HG03045 (cell line): ENCODE data around the gene NUP188.
"Not testable (repeated sequence)": the region's sequence is repeated elsewhere in the genome, so short reads cannot be mapped to it uniquely, and the experiment has no call there.

Experiments used
- ATAC-seq: cut with Tn5 transposase; IDR thresholded peaks from one replicate; pipeline ENCODE4 v1.9.1; 2021; ENCODE audit warnings: mild to moderate bottlenecking, moderate library complexity; ENCODE audit not compliant: unreplicated experiment

The NUP188 gene

DNA sequence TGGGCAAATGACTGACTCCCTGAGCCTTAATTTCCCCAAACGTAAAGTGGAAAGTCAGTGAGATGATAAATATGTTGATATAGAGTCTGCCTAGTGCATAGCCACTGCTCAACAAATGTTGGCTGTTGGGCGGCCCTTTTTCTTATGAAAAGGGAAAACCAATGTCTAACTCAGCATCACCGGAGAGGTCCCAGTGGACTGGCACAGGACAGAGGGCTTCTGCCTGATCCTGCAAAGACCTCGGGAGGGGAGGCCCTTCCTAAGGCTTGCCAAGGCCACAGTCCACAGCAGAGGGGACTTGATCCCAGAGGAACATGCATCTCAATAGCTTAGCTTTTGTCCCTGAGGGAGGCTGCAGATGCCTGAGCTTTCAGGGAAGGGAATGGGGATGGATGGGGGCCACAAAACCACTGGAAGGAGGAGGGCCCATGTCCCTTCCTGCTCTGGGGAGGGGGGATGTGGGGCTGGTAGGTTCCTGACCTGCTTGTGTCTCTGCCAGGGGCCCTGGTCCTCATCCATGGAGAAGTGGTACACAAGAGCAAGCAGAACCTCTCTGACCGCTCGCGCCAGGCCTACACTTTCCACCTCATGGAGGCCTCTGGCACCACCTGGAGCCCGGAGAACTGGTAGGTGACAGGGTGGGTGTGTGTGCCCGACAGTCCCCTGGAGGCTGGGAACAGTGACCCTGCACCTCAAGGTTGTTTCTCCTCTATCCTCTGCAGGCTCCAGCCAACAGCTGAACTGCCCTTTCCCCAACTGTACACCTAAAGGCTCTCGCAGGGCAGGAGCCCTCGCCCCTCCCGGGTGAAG, 6.3 kb upstream of the NUP188 start:
- no peak for ATAC-seq

DNA sequence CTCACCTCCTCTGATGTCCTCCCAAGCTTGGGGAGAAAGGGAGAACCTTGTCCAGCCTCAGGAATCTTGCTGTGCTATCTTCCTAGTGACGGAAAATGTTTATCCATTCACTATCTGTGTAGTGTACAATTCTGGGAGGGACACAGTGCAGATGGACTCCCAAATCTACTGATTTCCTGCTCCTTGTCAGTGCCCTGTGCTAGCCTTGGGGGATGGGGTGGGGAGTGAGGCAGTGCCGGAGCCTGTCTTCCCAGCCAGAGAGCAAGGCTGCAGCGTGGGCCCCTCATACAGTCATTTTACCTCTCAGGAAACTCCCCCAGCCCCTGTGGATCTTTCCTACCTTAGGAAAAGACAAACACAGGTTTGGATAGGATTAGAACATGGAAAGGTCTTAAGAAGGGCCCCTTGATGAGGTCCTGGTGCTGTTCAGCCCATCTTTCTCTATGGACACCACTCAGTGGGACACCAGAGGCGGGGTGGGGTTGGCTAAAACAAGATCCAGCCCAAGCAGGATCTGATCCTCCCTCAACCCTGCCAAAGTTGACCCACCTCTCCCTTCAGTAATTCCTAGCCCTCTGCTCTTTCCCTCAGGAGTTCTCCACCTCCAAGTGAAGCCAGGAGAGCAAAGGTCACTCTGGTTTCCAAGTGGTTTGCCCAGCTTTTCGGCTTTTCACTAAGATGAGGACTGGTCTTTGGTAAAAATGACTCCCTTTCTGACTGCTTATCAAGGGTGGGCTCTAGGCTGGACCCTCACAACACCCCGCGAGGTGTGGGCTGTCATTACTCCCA, 3.5 kb upstream of the NUP188 start:
- no peak for ATAC-seq

DNA sequence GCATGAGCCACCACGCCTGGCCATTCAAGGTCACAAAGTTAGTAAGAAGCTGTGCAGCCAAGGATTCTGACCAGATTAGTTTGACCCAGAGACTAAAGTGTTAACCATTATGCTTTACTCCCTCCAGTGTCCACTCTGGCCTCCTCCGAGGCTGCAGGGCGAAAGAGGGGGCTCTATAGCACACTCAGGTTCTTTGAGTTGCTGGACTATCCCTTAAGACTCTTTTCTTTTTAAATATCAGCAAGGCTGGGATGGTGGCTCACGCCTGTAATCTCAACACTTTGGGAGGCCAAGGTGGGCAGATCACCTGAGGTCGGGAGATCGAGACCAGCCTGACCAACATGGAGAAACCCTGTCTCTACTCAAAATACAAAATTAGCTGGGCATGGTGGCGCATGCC, 2.5 kb upstream of the NUP188 start:
- ATAC-seq: not testable (repeated sequence)

DNA sequence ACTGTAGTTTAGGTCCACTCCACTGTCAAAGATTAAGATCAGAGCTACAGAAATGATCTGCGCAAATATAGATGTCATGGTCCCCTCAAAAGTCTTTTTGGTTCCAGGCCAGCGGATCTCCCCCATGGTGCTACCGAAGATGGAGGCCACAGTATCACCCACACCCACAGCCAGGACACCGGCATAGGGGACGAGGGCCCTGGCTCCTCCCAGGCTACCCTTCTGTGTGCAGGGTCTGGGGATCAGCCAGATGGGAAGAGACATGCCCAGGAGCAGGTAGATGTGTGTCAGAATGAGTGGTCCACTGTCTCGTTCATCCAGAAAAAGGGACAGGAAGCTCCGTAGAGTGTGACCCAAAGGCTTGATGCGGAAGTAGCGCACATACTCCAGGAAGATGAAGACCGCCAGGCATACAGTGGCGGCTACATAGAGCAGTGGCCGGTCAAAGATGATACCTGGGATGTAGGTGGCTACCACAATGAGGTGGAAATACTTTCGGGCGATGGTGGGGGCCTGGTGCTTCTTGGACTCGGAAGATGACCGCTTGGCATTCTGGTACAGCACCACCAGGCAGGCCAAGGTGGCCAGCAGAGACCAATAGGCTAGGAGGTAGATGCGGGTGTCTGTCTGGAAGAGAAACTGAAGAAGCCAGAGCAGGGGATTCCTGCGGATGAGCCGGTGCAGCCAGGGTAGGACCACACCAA, 1.5 kb upstream of the NUP188 start:
- ATAC-seq: no peak

DNA sequence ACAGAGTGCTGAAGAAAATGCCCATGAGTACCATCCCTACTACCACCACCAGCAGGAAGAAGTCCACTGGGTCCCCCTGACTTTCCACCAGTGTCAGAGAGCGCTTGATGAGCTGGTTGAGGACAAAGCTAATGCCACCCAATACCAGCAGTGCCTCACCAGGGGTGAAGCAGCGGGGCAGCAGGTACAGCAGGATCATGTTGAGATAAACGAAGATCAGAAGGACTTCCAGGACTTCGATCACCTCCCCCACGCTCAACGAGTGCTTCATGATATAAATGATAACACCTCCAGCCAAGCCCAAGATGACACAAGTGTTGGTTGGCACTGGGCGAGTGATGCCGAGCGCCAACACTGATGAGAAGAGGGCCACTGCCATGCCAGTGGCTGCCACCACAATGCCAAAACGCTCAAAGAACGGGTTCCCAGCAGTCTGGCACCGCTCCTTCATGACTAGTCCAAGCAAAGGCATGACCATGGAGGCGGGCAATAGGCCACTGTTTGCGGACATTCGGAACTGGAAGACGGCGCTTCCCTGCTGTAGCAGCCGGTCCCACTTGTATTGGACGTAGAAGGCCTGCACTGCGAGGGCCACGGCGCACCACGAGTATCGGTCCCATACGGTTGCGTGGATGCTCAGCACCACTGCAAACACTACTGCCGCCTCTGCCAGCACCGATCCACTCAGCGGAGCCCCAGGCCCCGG, 775 bp upstream of the NUP188 start:
- ATAC-seq: peak; percentile 24

DNA sequence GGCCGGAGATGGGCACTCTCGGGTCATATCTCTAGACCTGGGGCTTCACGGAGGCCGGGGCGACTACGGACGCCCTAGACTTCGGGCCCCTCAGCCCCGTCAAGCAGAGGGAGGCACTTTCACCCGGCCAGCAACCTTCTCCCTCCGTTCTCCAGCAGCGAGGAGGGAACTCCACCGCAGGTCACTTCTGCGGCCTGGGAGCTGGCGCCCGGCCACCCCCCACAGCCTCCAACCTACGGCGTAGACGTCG, 297 bp upstream of the NUP188 start:
- ATAC-seq: no peak

DNA sequence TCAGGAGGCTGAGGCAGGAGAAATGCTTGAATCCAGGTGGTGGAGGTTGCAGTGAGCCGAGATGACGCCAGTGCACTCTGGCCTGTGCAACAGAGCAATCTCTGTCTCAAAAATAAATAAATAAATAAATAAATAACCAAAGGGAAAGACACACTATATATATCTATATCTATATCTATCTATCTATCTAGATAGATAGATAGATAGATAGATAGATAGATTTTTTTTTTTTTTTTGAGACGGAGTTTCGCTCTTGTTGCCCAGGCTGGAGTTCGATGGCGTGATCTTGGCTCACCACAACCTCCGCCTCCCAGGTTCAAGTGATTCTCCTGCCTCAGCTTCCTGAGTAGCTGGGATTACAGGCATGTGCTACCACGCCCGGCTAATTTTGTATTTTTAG, 13.9 kb downstream of the NUP188 start:
- not testable (repeated sequence) for ATAC-seq

DNA sequence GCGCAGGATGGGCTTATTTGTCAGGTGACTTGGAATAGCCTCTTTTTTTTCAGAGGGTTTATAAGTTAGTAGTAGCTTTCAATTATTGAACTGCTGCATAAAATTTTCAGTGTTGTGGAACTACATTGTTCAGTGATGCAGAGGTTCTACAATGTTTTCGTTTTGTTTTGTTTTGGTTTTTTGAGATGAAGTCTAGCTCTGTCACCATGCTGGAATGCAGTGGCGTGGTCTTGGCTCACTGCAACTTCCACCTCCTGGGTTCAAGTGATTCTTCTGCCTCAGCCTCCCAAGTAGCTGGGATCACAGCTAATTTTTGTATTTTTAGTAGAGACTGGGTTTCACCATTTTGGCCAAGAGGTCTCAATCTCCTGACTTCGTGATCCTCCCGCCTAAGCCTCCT, 22.0 kb downstream of the NUP188 start:
- ATAC-seq: no peak

DNA sequence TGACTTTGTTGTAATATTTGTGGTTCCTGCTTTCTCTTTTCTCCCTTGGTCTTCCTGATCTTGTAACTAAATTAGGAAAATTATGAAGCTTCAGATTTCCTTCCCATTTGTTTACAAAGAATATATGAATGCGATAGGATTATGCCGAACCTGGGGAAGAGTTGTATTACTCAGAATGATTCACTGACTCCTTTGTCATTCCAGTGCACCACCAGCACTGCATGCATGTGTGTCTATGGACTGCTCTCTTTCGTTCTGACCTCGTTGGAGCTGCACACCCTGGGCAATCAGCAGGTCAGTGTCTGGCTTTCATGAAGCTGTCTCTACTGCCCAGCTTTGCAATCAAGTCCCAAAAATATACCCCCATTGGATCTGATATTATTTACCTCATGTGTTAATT, 25.5 kb downstream of the NUP188 start:
- no peak for ATAC-seq

DNA sequence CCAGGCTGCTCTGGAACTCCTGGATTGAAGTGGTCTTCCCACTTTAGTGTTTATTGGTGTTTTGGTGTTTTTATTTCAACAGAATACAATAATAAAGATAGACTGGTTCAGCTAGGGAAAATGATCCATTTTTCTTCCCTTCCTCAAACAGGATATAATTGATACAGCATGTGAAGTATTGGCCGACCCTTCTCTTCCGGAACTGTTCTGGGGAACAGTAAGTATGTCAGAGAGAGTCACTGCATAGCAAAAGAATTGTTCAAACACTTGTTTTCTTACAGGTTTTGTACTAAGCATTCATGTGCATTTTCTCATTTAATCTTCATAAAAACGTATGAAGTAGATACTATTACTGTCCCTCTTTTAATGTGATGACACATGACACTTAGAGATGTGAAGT, 31.6 kb downstream of the NUP188 start:
- ATAC-seq: no peak

DNA sequence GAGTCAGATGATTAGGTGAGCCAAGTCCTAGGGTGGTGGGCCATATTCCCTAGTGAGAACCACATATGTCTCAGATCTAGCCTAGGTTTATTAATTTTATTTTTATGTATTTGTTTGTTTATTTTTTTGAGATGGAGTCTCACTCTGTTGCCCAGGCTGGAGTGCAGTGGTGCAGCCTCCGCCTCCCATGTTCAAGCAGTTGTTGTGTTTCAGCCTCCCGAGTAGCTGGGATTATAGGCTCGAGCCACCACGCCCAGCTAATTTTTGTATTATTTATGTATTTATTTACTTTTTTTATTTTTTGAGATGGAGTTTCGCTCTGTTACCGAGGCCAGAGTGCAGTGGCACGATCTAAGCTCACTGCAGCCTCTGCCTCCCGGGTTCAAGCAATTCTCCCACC, 36.0 kb downstream of the NUP188 start:
- ATAC-seq: no peak

DNA sequence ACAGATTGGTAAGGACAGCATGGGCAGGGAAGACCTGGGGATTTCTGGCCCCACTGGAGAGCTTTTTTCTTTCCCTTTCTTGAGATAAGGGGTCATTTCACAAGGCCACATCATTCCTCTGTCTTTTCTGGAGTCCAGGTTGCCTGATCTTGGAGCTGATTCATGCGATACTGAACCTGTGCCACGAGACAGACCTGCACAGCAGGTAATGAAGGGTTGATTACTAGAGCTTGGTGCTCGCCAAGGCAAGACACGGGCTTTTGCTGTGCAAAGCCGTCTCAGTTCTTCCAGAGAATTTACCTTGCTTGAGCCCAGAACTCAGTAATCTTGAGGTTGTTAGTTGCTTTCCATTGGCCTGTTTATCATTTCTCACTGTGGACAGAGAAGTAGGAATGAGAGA, 39.2 kb downstream of the NUP188 start:
- ATAC-seq: no peak

DNA sequence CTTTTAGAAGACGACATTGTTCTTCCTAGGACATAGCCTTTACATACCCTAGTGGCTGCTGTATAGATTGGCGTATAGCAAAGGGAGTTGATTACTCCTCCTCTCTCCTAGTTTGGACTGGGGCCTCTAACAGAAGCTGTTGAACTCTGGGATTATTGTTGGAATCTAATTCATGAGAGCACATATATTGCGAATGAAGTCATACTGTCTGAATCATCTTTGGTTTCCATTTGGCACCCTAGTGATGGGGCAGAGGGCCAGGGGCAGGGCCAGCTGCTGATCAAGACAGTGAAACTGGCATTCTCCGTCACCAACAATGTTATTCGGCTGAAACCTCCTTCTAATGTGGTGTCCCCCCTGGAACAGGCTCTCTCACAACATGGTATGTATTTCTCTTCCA, 40.3 kb downstream of the NUP188 start:
- ATAC-seq: no peak

DNA sequence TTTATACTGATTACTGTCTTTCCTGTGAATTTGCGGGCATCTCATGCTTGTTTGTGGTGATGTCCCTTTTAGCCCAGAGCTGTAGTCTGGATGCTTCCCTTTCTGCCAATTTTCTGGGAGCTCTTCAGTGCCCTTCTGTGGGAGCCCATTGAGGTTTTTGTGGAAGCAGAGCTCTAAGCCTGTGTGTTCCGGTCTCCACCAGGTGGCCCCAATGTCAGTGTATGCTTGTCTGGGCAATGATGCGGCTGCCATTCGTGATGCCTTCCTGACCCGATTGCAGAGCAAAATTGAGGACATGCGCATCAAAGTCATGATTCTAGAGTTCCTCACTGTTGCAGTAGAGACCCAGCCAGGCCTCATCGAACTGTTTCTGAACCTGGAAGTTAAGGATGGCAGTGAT, 45.5 kb downstream of the NUP188 start:
- ATAC-seq: no peak

DNA sequence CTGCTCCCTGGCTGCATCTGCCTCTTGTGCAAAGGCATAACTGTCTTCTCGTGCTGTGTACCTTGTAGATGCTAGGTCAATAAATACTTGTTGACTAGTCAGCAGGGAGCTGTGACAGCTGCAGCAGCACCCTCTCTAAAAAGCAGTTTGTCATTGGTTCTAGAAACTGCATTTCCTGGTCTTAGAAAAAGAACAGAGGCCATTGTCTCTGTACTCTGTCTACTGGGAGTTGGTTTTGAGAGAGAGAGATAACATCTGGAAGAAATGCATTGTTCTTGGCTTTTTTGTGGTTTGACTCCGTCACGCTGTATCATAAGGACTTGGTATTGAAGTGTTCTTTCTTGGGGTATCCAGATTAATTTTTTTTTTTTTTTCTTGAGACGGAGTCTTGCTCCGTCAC, 48.3 kb downstream of the NUP188 start:
- no peak for ATAC-seq

DNA sequence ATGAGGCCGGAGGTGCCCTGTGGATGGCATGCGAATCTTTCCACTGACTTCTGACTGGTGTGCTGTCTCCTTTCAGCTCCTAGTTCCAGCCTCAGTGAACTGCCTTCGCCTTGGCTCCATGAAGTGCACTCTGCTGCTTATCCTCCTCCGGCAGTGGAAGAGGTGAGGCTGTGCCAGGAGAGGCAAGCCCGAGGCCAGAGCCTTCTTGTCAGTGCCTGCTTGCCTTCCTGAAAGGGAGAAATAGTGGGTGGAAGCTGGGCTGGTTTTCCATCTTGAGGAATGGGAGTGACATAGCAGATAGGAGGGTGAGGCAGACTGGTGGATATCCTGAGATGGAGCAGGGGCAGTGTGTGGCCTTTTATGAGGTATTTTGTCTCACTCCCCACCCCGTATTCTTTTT, 51.0 kb downstream of the NUP188 start:
- ATAC-seq: no peak

DNA sequence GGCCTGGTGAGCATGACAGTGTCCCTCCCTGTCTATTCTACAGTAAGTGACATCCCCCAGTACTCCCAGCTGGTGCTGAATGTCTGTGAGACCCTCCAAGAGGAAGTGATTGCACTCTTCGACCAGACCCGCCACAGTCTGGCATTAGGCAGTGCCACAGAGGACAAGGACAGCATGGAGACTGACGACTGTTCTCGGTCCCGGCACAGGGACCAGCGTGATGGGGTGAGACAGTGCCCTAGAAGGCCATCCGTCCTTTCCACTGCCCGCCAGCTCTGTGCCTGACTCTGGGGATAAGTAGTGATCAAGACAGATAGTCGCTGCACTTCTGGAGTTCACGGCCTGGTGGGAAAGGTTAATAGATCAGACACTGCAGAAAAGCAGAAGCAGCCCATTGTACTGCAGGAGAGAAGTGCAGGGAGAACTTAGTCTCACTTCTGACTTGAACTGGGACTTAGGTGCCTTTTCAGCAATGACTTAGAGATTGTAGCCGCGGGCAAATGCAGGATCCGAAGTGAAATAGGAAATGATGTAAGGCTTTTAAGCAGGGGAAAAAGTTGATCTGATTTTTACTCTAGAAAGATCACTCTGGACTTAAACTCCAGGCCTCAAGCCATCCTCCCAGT, 52.2 kb downstream of the NUP188 start:
- no peak for ATAC-seq

DNA sequence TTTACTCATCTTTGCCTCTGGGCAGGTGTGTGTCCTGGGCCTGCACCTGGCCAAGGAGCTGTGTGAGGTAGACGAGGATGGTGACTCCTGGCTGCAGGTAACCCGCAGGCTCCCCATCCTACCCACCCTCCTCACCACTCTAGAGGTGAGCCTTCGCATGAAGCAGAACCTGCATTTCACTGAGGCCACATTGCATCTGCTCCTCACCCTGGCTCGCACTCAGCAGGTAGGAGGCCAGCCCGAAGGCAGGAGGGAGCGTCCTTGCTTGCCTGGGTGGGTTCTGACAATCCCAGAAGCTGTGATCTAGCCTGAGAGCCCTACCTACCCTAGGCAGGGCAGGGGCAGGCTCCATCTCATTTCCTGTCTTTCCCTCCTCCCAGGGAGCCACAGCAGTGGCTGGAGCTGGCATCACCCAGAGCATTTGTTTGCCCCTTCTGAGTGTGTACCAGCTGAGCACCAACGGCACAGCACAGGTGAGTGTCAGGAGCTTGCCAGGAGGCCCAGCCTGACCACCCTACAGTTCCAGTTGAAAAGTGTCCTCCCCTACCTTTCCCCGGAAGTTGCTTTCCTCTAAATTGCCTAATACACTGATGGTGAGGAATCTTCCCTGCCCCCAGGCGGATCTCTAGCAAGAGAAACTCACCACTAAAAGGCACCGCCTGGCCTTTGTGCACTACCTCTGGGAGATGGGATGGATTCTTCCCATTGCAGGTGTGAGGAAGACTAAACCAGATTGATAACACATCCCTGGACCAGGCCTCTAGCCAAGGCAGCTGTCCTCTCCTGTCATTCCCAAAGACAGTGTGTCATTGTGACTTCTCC, 54.2 kb downstream of the NUP188 start:
- no peak for ATAC-seq

DNA sequence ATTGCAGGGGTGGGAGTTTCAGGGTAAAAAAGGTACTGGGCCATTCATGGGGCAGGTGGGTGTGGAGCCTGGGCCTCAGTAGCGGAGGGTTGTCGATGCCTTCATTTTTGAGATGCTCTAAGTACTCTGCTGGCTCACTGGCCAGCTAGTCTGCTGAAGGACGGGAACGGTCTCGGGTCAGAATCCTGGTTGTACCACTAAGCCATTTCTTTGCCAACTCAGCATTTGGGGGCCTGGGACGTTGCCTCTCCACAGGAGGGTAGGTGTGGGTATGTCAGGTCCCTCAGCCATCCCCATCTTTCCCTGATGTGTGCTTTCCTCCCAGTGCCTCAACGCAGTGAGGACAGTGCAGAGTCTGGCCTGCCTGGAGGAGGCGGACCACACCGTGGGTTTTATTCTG, 55.5 kb downstream of the NUP188 start:
- ATAC-seq: no peak

DNA sequence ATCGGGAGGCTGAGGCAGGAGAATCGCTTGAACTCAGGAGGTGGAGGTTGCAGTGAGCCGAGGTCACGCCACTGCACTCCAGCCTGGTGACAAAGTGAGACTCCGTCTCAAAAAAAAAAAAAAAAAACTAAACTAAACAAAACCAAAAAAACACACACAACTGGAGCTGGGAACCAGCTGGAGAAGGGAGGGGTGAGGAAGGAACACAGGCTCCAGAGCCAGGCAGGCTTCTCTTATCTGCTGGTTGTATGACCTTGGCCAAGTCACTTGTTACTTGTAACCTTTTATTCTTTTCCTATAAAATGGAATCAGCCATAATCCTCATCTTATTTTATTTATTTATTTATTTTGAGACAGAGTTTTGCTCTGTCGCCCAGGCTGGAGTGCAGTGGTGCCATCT, 56.7 kb downstream of the NUP188 start:
- not testable (repeated sequence) for ATAC-seq
